Hepatocyte (in vitro differentiated cells): ENCODE data around the gene SAMD11. TPM values are rescaled to one million over a fixed set of nuclear protein-coding genes. Genes with fewer than 3 reads are reported as not detected.

Experiments
- DNase-seq: peaks from one replicate; pipeline ENCODE4 v3.0.0-alpha.2; 2016; ENCODE audit warnings: low spot score
- H2AFZ ChIP-seq: fragments of 200-600 bp; sonication (generic); 2 replicates; pipeline ENCODE4 v1.6.0; 2016; ENCODE audit warnings: antibody characterized with exemption, mild to moderate bottlenecking
- H3K27ac ChIP-seq: fragments of 200-600 bp; sonication (generic); 2 replicates; pipeline ENCODE4 v1.5.1; 2016; ENCODE audit warnings: mild to moderate bottlenecking
- H3K27me3 ChIP-seq: fragments of 200-600 bp; sonication (generic); 2 replicates; pipeline ENCODE4 v1.6.1; 2016
- H3K36me3 ChIP-seq: fragments of 200-600 bp; sonication (generic); replicated peaks from 2 replicates; pipeline ENCODE4 v1.5.1; 2016; ENCODE audit warnings: low read depth; ENCODE audit not compliant: insufficient read depth
- H3K4me1 ChIP-seq: fragments of 200-600 bp; sonication (generic); 2 replicates; pipeline ENCODE4 v1.5.1; 2016; ENCODE audit warnings: mild to moderate bottlenecking, moderate library complexity; ENCODE audit not compliant: insufficient read depth
- H3K4me2 ChIP-seq: fragments of 200-600 bp; sonication (generic); 2 replicates; pipeline ENCODE4 v1.6.0; 2016
- H3K4me3 ChIP-seq: fragments of 200-600 bp; sonication (generic); 2 replicates; pipeline ENCODE4 v1.5.1; 2016; ENCODE audit warnings: mild to moderate bottlenecking
- H3K79me2 ChIP-seq: fragments of 200-600 bp; sonication (generic); 2 replicates; pipeline ENCODE4 v1.6.0; 2017; ENCODE audit warnings: mild to moderate bottlenecking
- H3K9me2 ChIP-seq: fragments of 200-600 bp; sonication (generic); replicated peaks from 2 replicates; pipeline ENCODE4 v1.6.0; 2017; ENCODE audit warnings: mild to moderate bottlenecking; ENCODE audit not compliant: insufficient read depth
- H3K9me3 ChIP-seq: fragments of 200-600 bp; sonication (generic); 2 replicates; pipeline ENCODE4 v1.5.1; 2016; ENCODE audit warnings: low read depth, mild to moderate bottlenecking
- H4K20me1 ChIP-seq: fragments of 200-600 bp; sonication (generic); 2 replicates; pipeline ENCODE4 v1.6.0; 2016; ENCODE audit warnings: mild to moderate bottlenecking; ENCODE audit not compliant: insufficient read depth, poor library complexity, severe bottlenecking
- CTCF ChIP-seq: fragments of 200-600 bp; sonication (generic); IDR thresholded peaks from 2 replicates; pipeline ENCODE4 v1.5.1; 2016; ENCODE audit warnings: antibody characterized with exemption, mild to moderate bottlenecking; ENCODE audit not compliant: poor library complexity
- EZH2 ChIP-seq: fragments of 200-600 bp; sonication (generic); IDR thresholded peaks from 2 replicates; pipeline ENCODE4 v1.6.1; 2016; ENCODE audit warnings: antibody characterized with exemption, mild to moderate bottlenecking, borderline replicate concordance
- EZH2phosphoT487 ChIP-seq: fragments of 200-600 bp; sonication (generic); IDR thresholded peaks from one replicate; pipeline ENCODE4 v1.6.1; 2018; ENCODE audit warnings: antibody characterized with exemption, mild to moderate bottlenecking, low read depth, moderate library complexity; ENCODE audit not compliant: unreplicated experiment, severe bottlenecking
- WGBS: methylation state at CpG from one replicate; pipeline ENCODE4 v1.1.6; 2016; ENCODE audit warnings: low lambda C conversion rate; ENCODE audit errors: missing lambda C conversion rate; 5-methylcytosine and 5-hydroxymethylcytosine counted together
- polyA plus RNA-seq: library from polyadenylated mRNA; unstranded; fragments of >200 nt; fragmentation: Nextera tagmentation; extraction: Ambion mirVana; gene quantifications from 2 replicates; pipeline ENCODE4 v1.2.1, GENCODE V29; 2016
- total RNA-seq: library from RNA; depleted of rRNA; stranded (reverse); fragments of >200 nt; gene quantifications from 2 replicates; pipeline ENCODE4 v1.2.3, GENCODE V29; 2014

The SAMD11 gene
- total and polyA plus RNA-seq, 2 experiments from 2014 or later = 9.5 to 17.1 TPM

GRCh38 chr1:918353-918752 is 5.4 kb upstream of the SAMD11 start:
- 89% methylated on average over 15 of the region's 15 CpGs for WGBS
- H3K27ac ChIP-seq = no peak overlapping the region
- H4K20me1 ChIP-seq = no peaks in the 10 kb centered on the region
- no peak overlapping the region for H2AFZ ChIP-seq
- no peak for DNase-seq
- H3K36me3 ChIP-seq = no peaks in the 10 kb centered on the region
- peaks cover 34% of the 10 kb centered on the region for H3K4me1 ChIP-seq
- no peaks in the 10 kb centered on the region for H3K79me2 ChIP-seq
- H3K4me2 ChIP-seq = no peak overlapping the region
- no peaks in the 10 kb centered on the region for H3K9me2 ChIP-seq
- peaks cover 47% of the 10 kb centered on the region for H3K27me3 ChIP-seq
- TF ChIP-seq EZH2 (no peak), CTCF (no peak), EZH2phosphoT487 (no peak)
- H3K4me3 ChIP-seq = no peak overlapping the region
- H3K9me3 ChIP-seq = no peaks in the 10 kb centered on the region

- Histone ChIP-seq H3K4me3 (no peak overlapping the region), H3K27me3 (peaks cover 50% of the 10 kb centered on the region), H3K4me2 (no peak overlapping the region), H4K20me1 (no peaks in the 10 kb centered on the region), H3K36me3 (no peaks in the 10 kb centered on the region), H3K79me2 (no peaks in the 10 kb centered on the region), H3K4me1 (peaks cover 36% of the 10 kb centered on the region), H2AFZ (no peak overlapping the region), H3K27ac (no peak overlapping the region), H3K9me3 (no peaks in the 10 kb centered on the region), H3K9me2 (no peaks in the 10 kb centered on the region)
- WGBS = 70% methylated on average over 6 of the region's 6 CpGs
- no peak for DNase-seq
- no peak for TF ChIP-seq EZH2
- no peak for TF ChIP-seq EZH2phosphoT487
- no peak for TF ChIP-seq CTCF
These were observed 4.9 kb upstream of the SAMD11 start for GRCh38 chr1:918843-919242.

- no peak for DNase-seq
- H3K4me3 ChIP-seq = no peak overlapping the region
- TF ChIP-seq EZH2phosphoT487 (no peak), CTCF (no peak), EZH2 (no peak)
- H2AFZ ChIP-seq = no peak overlapping the region
- no peaks in the 10 kb centered on the region for H4K20me1 ChIP-seq
- H3K4me1 ChIP-seq = peaks cover 36% of the 10 kb centered on the region
- H3K4me2 ChIP-seq = no peak overlapping the region
- peaks cover 50% of the 10 kb centered on the region for H3K27me3 ChIP-seq
- H3K9me2 ChIP-seq = no peaks in the 10 kb centered on the region
- WGBS = 82% methylated on average over 26 of the region's 29 CpGs
- no peaks in the 10 kb centered on the region for H3K79me2 ChIP-seq
- no peaks in the 10 kb centered on the region for H3K36me3 ChIP-seq
- no peaks in the 10 kb centered on the region for H3K9me3 ChIP-seq
- no peak overlapping the region for H3K27ac ChIP-seq
These were observed 4.4 kb upstream of the SAMD11 start for GRCh38 chr1:919271-919872.

- H3K27ac ChIP-seq = no peak overlapping the region
- H3K9me3 ChIP-seq = no peaks in the 10 kb centered on the region
- H3K27me3 ChIP-seq = peaks cover 55% of the 10 kb centered on the region
- WGBS = 80% methylated on average over 23 of the region's 23 CpGs
- H3K79me2 ChIP-seq = no peaks in the 10 kb centered on the region
- no peaks in the 10 kb centered on the region for H3K9me2 ChIP-seq
- no peaks in the 10 kb centered on the region for H3K36me3 ChIP-seq
- TF ChIP-seq EZH2phosphoT487 = no peak
- no peak for TF ChIP-seq CTCF
- no peak for TF ChIP-seq EZH2
- H2AFZ ChIP-seq = no peak overlapping the region
- H3K4me1 ChIP-seq = peaks cover 40% of the 10 kb centered on the region
- H3K4me2 ChIP-seq = no peak overlapping the region
- no peaks in the 10 kb centered on the region for H4K20me1 ChIP-seq
- no peak overlapping the region for H3K4me3 ChIP-seq
- DNase-seq = no peak
These were observed 3.7 kb upstream of the SAMD11 start for GRCh38 chr1:920010-920409.
